Hepatocyte (in vitro differentiated cells): Measurements from ENCODE around the gene MRPL24. TPM values are rescaled to one million over a fixed set of nuclear protein-coding genes. Genes with fewer than 3 reads are reported as not detected.

Experiments
- DNase-seq: peaks from one replicate; pipeline ENCODE4 v3.0.0-alpha.2; 2016; ENCODE audit warnings: low spot score
- H2AFZ ChIP-seq: fragments of 200-600 bp; sonication (generic); 2 replicates; pipeline ENCODE4 v1.6.0; 2016; ENCODE audit warnings: antibody characterized with exemption, mild to moderate bottlenecking
- H3K27ac ChIP-seq: fragments of 200-600 bp; sonication (generic); 2 replicates; pipeline ENCODE4 v1.5.1; 2016; ENCODE audit warnings: mild to moderate bottlenecking
- H3K27me3 ChIP-seq: fragments of 200-600 bp; sonication (generic); 2 replicates; pipeline ENCODE4 v1.6.1; 2016
- H3K36me3 ChIP-seq: fragments of 200-600 bp; sonication (generic); replicated peaks from 2 replicates; pipeline ENCODE4 v1.5.1; 2016; ENCODE audit warnings: low read depth; ENCODE audit not compliant: insufficient read depth
- H3K4me1 ChIP-seq: fragments of 200-600 bp; sonication (generic); 2 replicates; pipeline ENCODE4 v1.5.1; 2016; ENCODE audit warnings: mild to moderate bottlenecking, moderate library complexity; ENCODE audit not compliant: insufficient read depth
- H3K4me2 ChIP-seq: fragments of 200-600 bp; sonication (generic); 2 replicates; pipeline ENCODE4 v1.6.0; 2016
- H3K4me3 ChIP-seq: fragments of 200-600 bp; sonication (generic); 2 replicates; pipeline ENCODE4 v1.5.1; 2016; ENCODE audit warnings: mild to moderate bottlenecking
- H3K79me2 ChIP-seq: fragments of 200-600 bp; sonication (generic); 2 replicates; pipeline ENCODE4 v1.6.0; 2017; ENCODE audit warnings: mild to moderate bottlenecking
- H3K9me2 ChIP-seq: fragments of 200-600 bp; sonication (generic); replicated peaks from 2 replicates; pipeline ENCODE4 v1.6.0; 2017; ENCODE audit warnings: mild to moderate bottlenecking; ENCODE audit not compliant: insufficient read depth
- H3K9me3 ChIP-seq: fragments of 200-600 bp; sonication (generic); 2 replicates; pipeline ENCODE4 v1.5.1; 2016; ENCODE audit warnings: low read depth, mild to moderate bottlenecking
- H4K20me1 ChIP-seq: fragments of 200-600 bp; sonication (generic); 2 replicates; pipeline ENCODE4 v1.6.0; 2016; ENCODE audit warnings: mild to moderate bottlenecking; ENCODE audit not compliant: insufficient read depth, poor library complexity, severe bottlenecking
- EZH2 ChIP-seq: fragments of 200-600 bp; sonication (generic); IDR thresholded peaks from 2 replicates; pipeline ENCODE4 v1.6.1; 2016; ENCODE audit warnings: antibody characterized with exemption, mild to moderate bottlenecking, borderline replicate concordance
- EZH2phosphoT487 ChIP-seq: fragments of 200-600 bp; sonication (generic); IDR thresholded peaks from one replicate; pipeline ENCODE4 v1.6.1; 2018; ENCODE audit warnings: antibody characterized with exemption, mild to moderate bottlenecking, low read depth, moderate library complexity; ENCODE audit not compliant: unreplicated experiment, severe bottlenecking
- WGBS: methylation state at CpG from one replicate; pipeline ENCODE4 v1.1.6; 2016; ENCODE audit warnings: low lambda C conversion rate; ENCODE audit errors: missing lambda C conversion rate; 5-methylcytosine and 5-hydroxymethylcytosine counted together
- polyA plus RNA-seq: library from polyadenylated mRNA; unstranded; fragments of >200 nt; fragmentation: Nextera tagmentation; extraction: Ambion mirVana; gene quantifications from 2 replicates; pipeline ENCODE4 v1.2.1, GENCODE V29; 2016
- total RNA-seq: library from RNA; depleted of rRNA; stranded (reverse); fragments of >200 nt; gene quantifications from 2 replicates; pipeline ENCODE4 v1.2.3, GENCODE V29; 2014
- TF ChIP-seq, protein P1 (sequence below): fragments of 200-600 bp; sonication (generic); IDR thresholded peaks from 2 replicates; pipeline ENCODE4 v1.5.1; 2016; ENCODE audit warnings: antibody characterized with exemption, mild to moderate bottlenecking; ENCODE audit not compliant: poor library complexity

MRPL24 gene
- total and polyA plus RNA-seq, 2 experiments from 2014 or later = 40.4 to 64.1 TPM

DNA sequence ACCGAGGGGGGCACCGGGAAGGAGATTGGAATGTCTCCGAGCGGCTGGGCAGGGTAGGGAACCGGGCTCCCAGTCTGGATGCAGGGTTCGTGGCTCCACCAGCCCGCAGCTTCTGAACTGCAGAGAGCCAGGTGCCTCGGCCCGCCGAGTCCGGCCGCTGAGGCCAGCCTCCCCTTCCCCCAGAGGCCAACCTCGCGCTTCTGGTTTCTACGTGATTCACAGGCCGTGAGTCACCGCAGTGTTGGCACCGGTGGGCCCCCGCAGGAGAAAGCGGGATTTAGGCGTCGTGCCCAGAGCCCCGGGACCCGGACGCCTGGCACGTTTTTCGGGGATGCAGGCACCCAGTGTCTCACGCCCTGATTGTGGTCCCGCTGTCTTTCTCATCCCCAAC, 36.0 kb downstream of the MRPL24 start:
- Histone ChIP-seq H3K36me3 (no peaks in the 10 kb centered on the region), H3K79me2 (peaks cover 34% of the 10 kb centered on the region), H3K4me2 (peak overlapping the region; percentile 92), H3K9me2 (no peaks in the 10 kb centered on the region), H3K4me1 (peaks cover 69% of the 10 kb centered on the region), H3K27ac (peak overlapping the region; percentile 97), H3K4me3 (peak overlapping the region; percentile 51), H4K20me1 (peaks cover 3% of the 10 kb centered on the region), H2AFZ (peak overlapping the region; percentile 89), H3K9me3 (no peaks in the 10 kb centered on the region), H3K27me3 (no peaks in the 10 kb centered on the region)
- TF ChIP-seq EZH2phosphoT487 (no peak), EZH2 (no peak)
- TF ChIP-seq, protein P1, sequence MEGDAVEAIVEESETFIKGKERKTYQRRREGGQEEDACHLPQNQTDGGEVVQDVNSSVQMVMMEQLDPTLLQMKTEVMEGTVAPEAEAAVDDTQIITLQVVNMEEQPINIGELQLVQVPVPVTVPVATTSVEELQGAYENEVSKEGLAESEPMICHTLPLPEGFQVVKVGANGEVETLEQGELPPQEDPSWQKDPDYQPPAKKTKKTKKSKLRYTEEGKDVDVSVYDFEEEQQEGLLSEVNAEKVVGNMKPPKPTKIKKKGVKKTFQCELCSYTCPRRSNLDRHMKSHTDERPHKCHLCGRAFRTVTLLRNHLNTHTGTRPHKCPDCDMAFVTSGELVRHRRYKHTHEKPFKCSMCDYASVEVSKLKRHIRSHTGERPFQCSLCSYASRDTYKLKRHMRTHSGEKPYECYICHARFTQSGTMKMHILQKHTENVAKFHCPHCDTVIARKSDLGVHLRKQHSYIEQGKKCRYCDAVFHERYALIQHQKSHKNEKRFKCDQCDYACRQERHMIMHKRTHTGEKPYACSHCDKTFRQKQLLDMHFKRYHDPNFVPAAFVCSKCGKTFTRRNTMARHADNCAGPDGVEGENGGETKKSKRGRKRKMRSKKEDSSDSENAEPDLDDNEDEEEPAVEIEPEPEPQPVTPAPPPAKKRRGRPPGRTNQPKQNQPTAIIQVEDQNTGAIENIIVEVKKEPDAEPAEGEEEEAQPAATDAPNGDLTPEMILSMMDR = no peak
- 5% methylated on average over 17 of the region's 29 CpGs for WGBS
- DNase-seq = peak; percentile 84

DNA sequence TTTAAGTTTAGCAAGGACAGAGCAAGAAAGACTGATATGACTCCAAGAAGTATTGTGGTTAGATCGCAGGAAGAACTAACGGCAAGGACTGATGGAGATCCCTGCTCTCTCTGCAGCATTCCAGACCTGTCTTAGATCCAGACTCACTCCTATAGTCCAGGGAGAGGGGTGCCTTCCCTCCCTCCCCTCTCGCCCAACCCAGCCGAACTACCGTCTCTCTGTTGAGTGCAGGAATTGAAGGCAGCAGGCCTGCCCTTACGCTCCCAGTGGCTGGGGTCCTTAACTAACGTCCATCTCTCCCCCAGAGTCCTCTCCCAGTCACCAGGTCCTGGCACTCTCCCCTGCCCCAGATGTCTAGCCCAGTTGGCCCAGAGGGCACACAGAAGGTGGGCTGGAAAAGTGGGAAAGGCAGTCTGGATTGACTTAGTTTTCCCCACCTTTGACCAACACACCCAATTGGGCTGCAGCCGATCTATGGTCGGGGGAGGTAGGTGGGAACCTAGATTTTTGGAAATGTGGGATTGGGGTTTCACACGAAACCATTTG, 36.6 kb downstream of the MRPL24 start:
- Histone ChIP-seq H3K4me3 (peak overlapping the region; percentile 51), H3K79me2 (peaks cover 34% of the 10 kb centered on the region), H3K27me3 (no peaks in the 10 kb centered on the region), H3K4me2 (peak overlapping the region; percentile 92), H2AFZ (no peak overlapping the region), H3K36me3 (no peaks in the 10 kb centered on the region), H3K9me2 (no peaks in the 10 kb centered on the region), H3K4me1 (peaks cover 63% of the 10 kb centered on the region), H4K20me1 (peaks cover 6% of the 10 kb centered on the region), H3K27ac (peak overlapping the region; percentile 97), H3K9me3 (no peaks in the 10 kb centered on the region)
- no peak for TF ChIP-seq EZH2
- TF ChIP-seq, protein P1 = no peak
- TF ChIP-seq EZH2phosphoT487 = no peak
- DNase-seq = no peak
- WGBS = 16% methylated on average over 10 of the region's 10 CpGs

DNA sequence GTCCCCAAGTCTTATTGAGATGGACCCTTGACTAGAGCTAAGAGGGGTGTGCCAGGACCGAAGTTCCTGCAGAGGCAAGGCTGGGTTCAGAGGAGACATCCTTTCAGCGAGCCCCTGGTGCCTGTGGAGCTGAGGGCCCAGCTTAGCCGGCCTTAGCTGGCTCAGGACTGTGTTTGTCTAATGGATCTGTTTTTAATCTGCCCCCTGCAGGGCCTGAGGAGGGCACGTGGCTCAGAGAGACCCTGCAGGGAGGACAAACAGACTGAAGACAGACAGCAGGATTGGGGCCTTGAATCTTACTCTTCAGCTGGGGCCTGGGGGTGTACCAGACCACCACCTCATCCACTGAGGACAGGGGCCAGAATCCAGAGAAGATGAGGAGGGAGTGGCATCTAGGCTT, 37.1 kb downstream of the MRPL24 start:
- peaks cover 6% of the 10 kb centered on the region for H4K20me1 ChIP-seq
- 21% methylated on average over 4 of the region's 4 CpGs for WGBS
- no peaks in the 10 kb centered on the region for H3K9me3 ChIP-seq
- H3K36me3 ChIP-seq = no peaks in the 10 kb centered on the region
- no peak overlapping the region for H2AFZ ChIP-seq
- DNase-seq = no peak
- no peaks in the 10 kb centered on the region for H3K9me2 ChIP-seq
- peak overlapping the region; percentile 17 for H3K4me3 ChIP-seq
- H3K27ac ChIP-seq = peak overlapping the region; percentile 97
- TF ChIP-seq, protein P1 = no peak
- no peak for TF ChIP-seq EZH2
- no peak for TF ChIP-seq EZH2phosphoT487
- peaks cover 58% of the 10 kb centered on the region for H3K4me1 ChIP-seq
- peaks cover 34% of the 10 kb centered on the region for H3K79me2 ChIP-seq
- H3K4me2 ChIP-seq = peak overlapping the region; percentile 92
- no peaks in the 10 kb centered on the region for H3K27me3 ChIP-seq

DNA sequence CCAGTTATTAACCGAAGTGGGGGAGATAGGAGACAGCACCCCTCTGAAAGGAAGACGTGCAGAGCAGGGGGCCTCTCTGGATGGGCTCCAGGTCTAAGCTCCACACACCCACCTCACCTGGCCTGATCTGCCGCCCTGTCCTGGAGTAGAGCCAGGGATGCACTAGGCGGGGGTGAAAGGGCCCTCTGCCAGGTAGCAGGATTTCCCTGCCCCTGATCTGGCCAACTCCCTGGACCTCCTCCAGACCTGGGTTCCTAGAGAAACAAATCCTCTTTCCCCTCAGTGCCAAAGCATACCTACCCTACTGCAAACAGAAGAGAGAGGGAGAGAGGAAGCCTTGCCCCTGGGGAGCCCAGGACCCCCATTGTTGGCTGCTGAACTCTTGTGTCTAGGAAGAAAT, 37.6 kb downstream of the MRPL24 start:
- no peaks in the 10 kb centered on the region for H3K9me3 ChIP-seq
- no peak for TF ChIP-seq EZH2phosphoT487
- no peak for TF ChIP-seq EZH2
- TF ChIP-seq, protein P1 = no peak
- H3K9me2 ChIP-seq = no peaks in the 10 kb centered on the region
- WGBS = 61% methylated on average over 4 of the region's 4 CpGs
- no peak for DNase-seq
- peaks cover 6% of the 10 kb centered on the region for H4K20me1 ChIP-seq
- no peaks in the 10 kb centered on the region for H3K27me3 ChIP-seq
- H3K4me3 ChIP-seq = peak overlapping the region; percentile 17
- H3K4me2 ChIP-seq = peak overlapping the region; percentile 92
- H3K36me3 ChIP-seq = no peaks in the 10 kb centered on the region
- peak overlapping the region; percentile 97 for H3K27ac ChIP-seq
- H3K79me2 ChIP-seq = peaks cover 34% of the 10 kb centered on the region
- H2AFZ ChIP-seq = no peak overlapping the region
- peaks cover 54% of the 10 kb centered on the region for H3K4me1 ChIP-seq
